Spleen (tissue), 7 donors: ENCODE measurements around the gene H2AZ2.
"Not testable (repeated sequence)": the region's sequence is repeated elsewhere in the genome, so short reads cannot be mapped to it uniquely, and the experiment has no call there.

Experiments used
- POLR2A ChIP-seq, 3 donors: fragments of 450-650 bp; IDR thresholded peaks; one replicate each; pipeline ENCODE4 v1.5.1; 2017; ENCODE audit warnings: antibody characterized with exemption in 3 of 3, mild to moderate bottlenecking in 1 of 3
- TF ChIP-seq, protein P1 (sequence below), 11 experiments: fragments of 200-600 bp in 7 of 11; fragments of 450-650 bp in 4 of 11; sonication (generic) in 4 of 11; IDR thresholded peaks in 8 of 11; conservative IDR thresholded peaks in 3 of 11; 1 replicate in 7 of 11; 2 replicates in 4 of 11; pipeline versions ENCODE4 v1.4.0 to v1.8.0; 2016 to 2021; ENCODE audit warnings: antibody characterized with exemption in 11 of 11, inconsistent platforms in 4 of 11, mild to moderate bottlenecking in 1 of 11
- donor health status: DM: no; HTN: no; CAD: no; lungs with moderate emphysema.
- donor health status: DM: no; HTN: no; CAD: no.
- donor health status: DM: no; HTN: no; CAD: no.

DNA sequence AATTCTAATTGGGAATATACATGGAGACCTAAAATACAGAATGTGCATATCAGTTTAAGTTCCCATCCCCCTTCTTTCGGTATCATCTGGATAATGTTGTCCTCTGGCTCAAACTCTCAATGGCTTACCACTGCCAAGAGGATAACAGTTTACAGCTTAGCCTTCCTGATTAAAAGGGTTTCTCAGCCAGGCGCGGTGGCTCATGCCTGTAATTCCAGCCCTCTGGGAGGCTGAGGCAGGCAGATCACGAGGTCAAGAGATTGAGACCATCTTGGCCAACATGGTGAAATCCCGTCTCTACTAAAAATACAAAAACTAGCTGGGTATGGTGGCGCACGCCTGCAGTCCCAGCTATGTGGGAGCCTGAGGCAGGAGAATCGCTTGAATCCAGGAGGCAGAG lies 5.2 kb downstream of the H2AZ2 start:
- TF ChIP-seq, protein P1, sequence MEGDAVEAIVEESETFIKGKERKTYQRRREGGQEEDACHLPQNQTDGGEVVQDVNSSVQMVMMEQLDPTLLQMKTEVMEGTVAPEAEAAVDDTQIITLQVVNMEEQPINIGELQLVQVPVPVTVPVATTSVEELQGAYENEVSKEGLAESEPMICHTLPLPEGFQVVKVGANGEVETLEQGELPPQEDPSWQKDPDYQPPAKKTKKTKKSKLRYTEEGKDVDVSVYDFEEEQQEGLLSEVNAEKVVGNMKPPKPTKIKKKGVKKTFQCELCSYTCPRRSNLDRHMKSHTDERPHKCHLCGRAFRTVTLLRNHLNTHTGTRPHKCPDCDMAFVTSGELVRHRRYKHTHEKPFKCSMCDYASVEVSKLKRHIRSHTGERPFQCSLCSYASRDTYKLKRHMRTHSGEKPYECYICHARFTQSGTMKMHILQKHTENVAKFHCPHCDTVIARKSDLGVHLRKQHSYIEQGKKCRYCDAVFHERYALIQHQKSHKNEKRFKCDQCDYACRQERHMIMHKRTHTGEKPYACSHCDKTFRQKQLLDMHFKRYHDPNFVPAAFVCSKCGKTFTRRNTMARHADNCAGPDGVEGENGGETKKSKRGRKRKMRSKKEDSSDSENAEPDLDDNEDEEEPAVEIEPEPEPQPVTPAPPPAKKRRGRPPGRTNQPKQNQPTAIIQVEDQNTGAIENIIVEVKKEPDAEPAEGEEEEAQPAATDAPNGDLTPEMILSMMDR (IDR thresholded peaks at IDR 0.05 in 8 of 11, conservative IDR thresholded peaks at IDR 0.05 in 3 of 11), result not testable (repeated sequence)
- TF ChIP-seq POLR2A (IDR thresholded peaks at IDR 0.05), result not testable (repeated sequence)
